Suprapubic skin (tissue), 4 donors: ENCODE measurements around the gene DIRAS1.

ENCODE experiments used
- EP300 ChIP-seq: sonication (generic); formaldehyde crosslinking; IDR thresholded peaks from one replicate; pipeline ENCODE4 v1.6.1; 2017; ENCODE audit warnings: antibody characterized with exemption
- POLR2A ChIP-seq, 2 donors: fragments of 450-650 bp; IDR thresholded peaks; one replicate each; pipeline ENCODE4 v1.6.1; 2017; ENCODE audit warnings: antibody characterized with exemption in 2 of 2, mild to moderate bottlenecking in 2 of 2, moderate library complexity in 2 of 2
- POLR2AphosphoS5 ChIP-seq, 3 donors: sonication (generic); formaldehyde crosslinking; IDR thresholded peaks; one replicate each; pipeline ENCODE4 v1.6.1; 2017; ENCODE audit warnings: antibody characterized with exemption in 3 of 3
- TF ChIP-seq, protein P1 (sequence below), 2 donors: fragments of 200-600 bp in 1 of 2; fragments of 450-650 bp in 1 of 2; sonication (generic) in 1 of 2; IDR thresholded peaks; one replicate each; pipeline ENCODE4 v1.5.1; 2016 to 2019; ENCODE audit warnings: antibody characterized with exemption in 2 of 2, mild to moderate bottlenecking in 1 of 2, moderate library complexity in 1 of 2

DNA sequence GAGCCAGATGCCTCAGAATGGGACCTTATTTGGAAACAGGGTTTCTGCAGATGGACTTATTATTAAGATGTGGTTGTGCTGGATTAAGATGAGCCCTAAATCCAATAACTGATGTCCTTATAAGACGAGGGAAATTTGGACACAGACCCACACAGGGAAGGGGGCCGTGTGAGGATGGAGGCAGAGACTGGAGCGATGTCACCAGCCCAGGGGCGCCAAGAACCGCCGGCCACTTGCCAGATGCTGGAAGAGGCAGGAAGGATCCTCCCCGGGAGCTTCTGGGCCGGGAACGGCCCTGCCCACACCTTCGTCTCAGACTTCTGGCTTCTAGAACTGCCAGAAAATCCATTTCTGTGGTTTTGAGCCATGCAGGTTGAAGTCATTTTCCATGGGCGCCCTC is 45.3 kb downstream of the DIRAS1 start:
- TF ChIP-seq, protein P1, sequence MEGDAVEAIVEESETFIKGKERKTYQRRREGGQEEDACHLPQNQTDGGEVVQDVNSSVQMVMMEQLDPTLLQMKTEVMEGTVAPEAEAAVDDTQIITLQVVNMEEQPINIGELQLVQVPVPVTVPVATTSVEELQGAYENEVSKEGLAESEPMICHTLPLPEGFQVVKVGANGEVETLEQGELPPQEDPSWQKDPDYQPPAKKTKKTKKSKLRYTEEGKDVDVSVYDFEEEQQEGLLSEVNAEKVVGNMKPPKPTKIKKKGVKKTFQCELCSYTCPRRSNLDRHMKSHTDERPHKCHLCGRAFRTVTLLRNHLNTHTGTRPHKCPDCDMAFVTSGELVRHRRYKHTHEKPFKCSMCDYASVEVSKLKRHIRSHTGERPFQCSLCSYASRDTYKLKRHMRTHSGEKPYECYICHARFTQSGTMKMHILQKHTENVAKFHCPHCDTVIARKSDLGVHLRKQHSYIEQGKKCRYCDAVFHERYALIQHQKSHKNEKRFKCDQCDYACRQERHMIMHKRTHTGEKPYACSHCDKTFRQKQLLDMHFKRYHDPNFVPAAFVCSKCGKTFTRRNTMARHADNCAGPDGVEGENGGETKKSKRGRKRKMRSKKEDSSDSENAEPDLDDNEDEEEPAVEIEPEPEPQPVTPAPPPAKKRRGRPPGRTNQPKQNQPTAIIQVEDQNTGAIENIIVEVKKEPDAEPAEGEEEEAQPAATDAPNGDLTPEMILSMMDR (IDR thresholded peaks at IDR 0.05), result no peak
- TF ChIP-seq EP300 (no peak), POLR2A (IDR thresholded peaks at IDR 0.05) (no peak), POLR2AphosphoS5 (IDR thresholded peaks at IDR 0.05) (no peak)
